Natural killer cell treated with Interleukin-12 subunit alpha and Interleukin-12 subunit beta and Interleukin-15 and Interleukin-18, amount 100 ng/mL, for 72 hours (primary cell): Measurements from ENCODE around the gene NUDT5. TPM values are rescaled to one million over a fixed set of nuclear protein-coding genes. Genes with fewer than 3 reads are reported as not detected.
A peak's percentile ranks its signal among the peaks of the same experiment; 100 is the strongest.
"Not testable (repeated sequence)": the region's sequence is repeated elsewhere in the genome, so short reads cannot be mapped to it uniquely, and the experiment has no call there.

Source experiments
- ATAC-seq, 2 donors: fragments of 150-1000 bp; cut with Tn5 transposase in 1 of 2; sonication (Bioruptor Pico), chemical (Tn5 transposase) in 1 of 2; 2 replicates each; pipeline ENCODE4 v1.10.0; 2021
- DNase-seq: peaks from one replicate; pipeline ENCODE4 v3.0.0; 2022; ENCODE audit warnings: low spot score
- H3K27ac Mint-ChIP-seq, 2 donors: 1 replicate in 1 of 2; 2 replicates in 1 of 2; pipeline ENCODE4 v1.8.0; 2022; ENCODE audit warnings: mixed read lengths in 2 of 2, mild to moderate bottlenecking in 1 of 2, moderate library complexity in 1 of 2
- H3K27me3 Mint-ChIP-seq, 2 donors: 1 replicate in 1 of 2; 2 replicates in 1 of 2; pipeline ENCODE4 v1.8.0; 2022; ENCODE audit warnings: mixed read lengths in 2 of 2
- H3K36me3 Mint-ChIP-seq: one replicate; pipeline ENCODE4 v1.8.0; 2022; ENCODE audit warnings: mixed read lengths
- H3K4me1 Mint-ChIP-seq, 2 donors: 1 replicate in 1 of 2; 2 replicates in 1 of 2; pipeline ENCODE4 v1.8.0; 2022; ENCODE audit warnings: low read depth in 2 of 2, mixed read lengths in 2 of 2, mild to moderate bottlenecking in 1 of 2
- H3K4me3 Mint-ChIP-seq: one replicate; pipeline ENCODE4 v1.8.0; 2022; ENCODE audit warnings: mixed read lengths
- H3K9me3 Mint-ChIP-seq: 2 replicates; pipeline ENCODE4 v1.8.0; 2022; ENCODE audit warnings: mixed read lengths
- total RNA-seq, 2 donors: library from RNA; stranded (reverse); gene quantifications; one replicate each; pipeline ENCODE4 v1.2.3, GENCODE V29; 2022

Gene NUDT5
- total RNA-seq, 2 donors from 2014 or later, result 102 to 111 TPM

DNA sequence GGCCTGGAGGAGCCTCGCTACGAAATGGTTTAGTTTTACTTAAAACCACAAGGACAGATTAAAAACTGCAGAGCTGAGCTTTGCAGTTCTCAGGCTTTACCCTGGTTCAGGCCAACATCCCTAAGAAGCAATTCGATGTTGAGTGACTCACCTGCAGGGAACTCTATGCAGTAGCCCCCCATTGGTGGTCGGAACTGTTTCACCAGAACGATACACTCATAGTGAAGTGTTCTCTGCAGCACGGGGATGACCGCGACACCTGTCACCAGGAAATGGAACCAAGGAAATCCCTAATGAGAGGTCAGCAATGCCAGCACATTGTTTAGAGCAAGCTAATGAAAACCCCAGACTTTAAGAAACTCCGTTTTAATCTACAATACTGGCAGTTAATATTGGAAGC lies 18.0 kb downstream of the NUDT5 start:
- Mint-ChIP-seq H3K4me1 (peaks cover 15 to 18% of the 10 kb centered on the region in 2 donors), H3K9me3 (no peaks in the 10 kb centered on the region), H3K27ac (no peak overlapping the region), H3K4me3 (no peak overlapping the region), H3K36me3 (peaks cover 8% of the 10 kb centered on the region), H3K27me3 (no peaks in the 10 kb centered on the region)
- no peak for ATAC-seq
- DNase-seq, result no peak

GRCh38 chr10:12171512-12171911 lies 24.2 kb downstream of the NUDT5 start:
- H3K4me3 Mint-ChIP-seq, H3K9me3 Mint-ChIP-seq, ATAC-seq, H3K27me3 Mint-ChIP-seq, DNase-seq, H3K27ac Mint-ChIP-seq, H3K4me1 Mint-ChIP-seq: not testable (repeated sequence)
- H3K36me3 Mint-ChIP-seq, result peaks cover 28% of the 10 kb centered on the region

- no peaks in the 10 kb centered on the region for H3K27me3 Mint-ChIP-seq
- ATAC-seq, result no peak
- peaks cover 4 to 5% of the 10 kb centered on the region in 2 donors for H3K4me1 Mint-ChIP-seq
- no peak for DNase-seq
- peak overlapping the region in 1 of 2 donors; percentile 28 for H3K27ac Mint-ChIP-seq
- H3K4me3 Mint-ChIP-seq, result no peak overlapping the region
- peaks cover 47% of the 10 kb centered on the region for H3K36me3 Mint-ChIP-seq
- H3K9me3 Mint-ChIP-seq, result no peaks in the 10 kb centered on the region
These were observed 29.5 kb downstream of the NUDT5 start for GRCh38 chr10:12165999-12166775.

DNA sequence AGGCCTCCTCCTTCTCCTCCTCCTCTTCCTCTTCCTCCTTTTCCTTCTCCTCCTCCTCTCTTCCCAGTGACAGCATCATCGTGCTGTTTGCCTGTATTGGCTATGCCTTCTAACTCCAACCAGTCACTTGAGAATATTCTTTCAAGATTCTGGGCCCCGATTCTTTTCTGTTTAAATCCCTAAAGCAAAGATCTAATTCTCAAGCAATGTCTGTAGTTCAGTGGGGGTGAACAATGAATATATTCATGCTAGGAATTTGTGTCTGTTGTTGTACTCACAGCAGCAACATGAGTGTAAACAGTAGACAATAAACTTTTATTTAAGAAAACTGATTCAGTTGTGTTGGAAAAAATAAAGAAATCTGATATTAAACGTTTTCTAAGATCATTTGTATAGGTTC lies 30.7 kb downstream of the NUDT5 start:
- Mint-ChIP-seq H3K36me3 (peaks cover 41% of the 10 kb centered on the region), H3K27me3 (no peaks in the 10 kb centered on the region), H3K4me1 (peaks cover 5% of the 10 kb centered on the region in 2 donors), H3K27ac (peak overlapping the region; percentile 3 to 58), H3K9me3 (no peaks in the 10 kb centered on the region), H3K4me3 (no peak overlapping the region)
- no peak for ATAC-seq
- no peak for DNase-seq

GRCh38 chr10:12164085-12164484 lies 31.6 kb downstream of the NUDT5 start:
- Mint-ChIP-seq H3K9me3 (no peaks in the 10 kb centered on the region), H3K4me1 (peaks cover 5 to 7% of the 10 kb centered on the region in 2 donors), H3K36me3 (peaks cover 35% of the 10 kb centered on the region), H3K27ac (no peak overlapping the region), H3K27me3 (no peaks in the 10 kb centered on the region), H3K4me3 (no peak overlapping the region)
- ATAC-seq, result no peak
- DNase-seq, result no peak

DNA sequence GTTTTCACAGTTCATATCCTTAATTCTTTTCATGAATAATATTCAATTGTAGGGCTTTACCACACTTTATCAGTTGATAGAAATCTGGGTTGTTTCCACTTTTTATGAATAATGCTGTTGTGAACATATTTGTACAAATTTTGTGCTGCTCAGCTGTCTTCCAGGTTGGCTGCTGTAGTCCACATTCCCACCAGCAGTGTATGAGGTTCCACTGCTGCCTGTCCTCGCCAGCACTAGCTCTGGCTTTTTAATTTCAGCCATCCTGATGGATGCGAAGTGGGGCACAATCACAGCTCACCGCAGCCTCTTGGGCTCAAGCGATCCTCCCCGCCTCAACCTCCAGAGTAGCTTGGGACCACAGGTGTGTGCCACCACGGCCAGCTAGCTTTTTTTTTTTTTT lies 32.8 kb downstream of the NUDT5 start:
- Mint-ChIP-seq H3K4me3 (no peak overlapping the region), H3K9me3 (no peaks in the 10 kb centered on the region), H3K4me1 (peaks cover 5% of the 10 kb centered on the region in 2 donors), H3K36me3 (peaks cover 33% of the 10 kb centered on the region), H3K27ac (no peak overlapping the region), H3K27me3 (no peaks in the 10 kb centered on the region)
- DNase-seq (no peak), ATAC-seq (no peak)

- no peaks in the 10 kb centered on the region for H3K9me3 Mint-ChIP-seq
- H3K4me1 Mint-ChIP-seq, result peaks cover 5% of the 10 kb centered on the region in 2 donors
- no peaks in the 10 kb centered on the region for H3K27me3 Mint-ChIP-seq
- peaks cover 41% of the 10 kb centered on the region for H3K36me3 Mint-ChIP-seq
- no peak overlapping the region for H3K4me3 Mint-ChIP-seq
- ATAC-seq (peak in 1 of 2 donors; percentile 54), DNase-seq (no peak)
- H3K27ac Mint-ChIP-seq, result no peak overlapping the region
These were observed 35.0 kb downstream of the NUDT5 start for GRCh38 chr10:12160664-12161063.

- H3K9me3 Mint-ChIP-seq, result no peaks in the 10 kb centered on the region
- H3K4me3 Mint-ChIP-seq, result no peak overlapping the region
- peaks cover 38% of the 10 kb centered on the region for H3K36me3 Mint-ChIP-seq
- H3K27ac Mint-ChIP-seq, result peak overlapping the region in 1 of 2 donors; percentile 33
- peaks cover 0 to 3% of the 10 kb centered on the region in 2 donors for H3K4me1 Mint-ChIP-seq
- ATAC-seq, result no peak
- no peaks in the 10 kb centered on the region for H3K27me3 Mint-ChIP-seq
- no peak for DNase-seq
These were observed 37.6 kb downstream of the NUDT5 start for GRCh38 chr10:12158111-12158510.

DNA sequence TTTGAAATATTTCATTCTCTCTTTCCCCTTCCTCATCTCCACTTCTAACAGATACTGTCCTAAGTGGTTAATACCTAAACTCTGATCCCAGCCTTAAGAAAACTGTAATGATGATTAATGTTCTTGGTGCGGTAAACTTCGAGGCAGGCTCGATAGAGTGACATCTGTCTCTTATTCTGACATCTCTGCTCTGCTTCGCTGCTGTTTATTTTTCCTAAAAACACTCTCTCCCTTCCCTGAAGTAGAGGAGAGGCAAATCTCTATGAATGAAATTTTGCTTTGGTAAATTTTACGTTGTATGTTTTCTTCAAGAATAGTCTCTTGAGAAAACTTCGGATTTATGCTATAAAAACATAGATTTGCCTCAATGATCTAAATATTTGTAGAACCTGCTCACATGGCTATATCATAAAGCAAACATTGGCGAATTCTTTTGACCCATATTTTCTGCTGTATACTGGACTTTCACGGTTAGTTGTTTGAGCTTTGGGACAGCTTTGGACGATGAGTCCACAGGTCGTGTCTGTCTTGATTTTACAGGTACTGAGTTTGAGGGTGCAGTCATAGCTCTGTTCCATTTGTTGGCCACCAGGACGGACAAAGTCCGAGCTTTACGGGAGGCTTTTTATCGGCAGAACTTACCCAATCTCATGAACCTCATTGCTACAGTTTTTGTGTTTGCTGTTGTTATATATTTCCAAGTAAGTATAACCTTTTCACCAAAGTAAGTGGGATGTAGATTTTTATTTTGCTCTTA lies 39.1 kb downstream of the NUDT5 start:
- Mint-ChIP-seq H3K27me3 (no peaks in the 10 kb centered on the region), H3K4me1 (peaks cover 0 to 3% of the 10 kb centered on the region in 2 donors), H3K27ac (no peak overlapping the region), H3K36me3 (peaks cover 32% of the 10 kb centered on the region), H3K4me3 (no peak overlapping the region), H3K9me3 (no peaks in the 10 kb centered on the region)
- no peak for DNase-seq
- ATAC-seq, result no peak

DNA sequence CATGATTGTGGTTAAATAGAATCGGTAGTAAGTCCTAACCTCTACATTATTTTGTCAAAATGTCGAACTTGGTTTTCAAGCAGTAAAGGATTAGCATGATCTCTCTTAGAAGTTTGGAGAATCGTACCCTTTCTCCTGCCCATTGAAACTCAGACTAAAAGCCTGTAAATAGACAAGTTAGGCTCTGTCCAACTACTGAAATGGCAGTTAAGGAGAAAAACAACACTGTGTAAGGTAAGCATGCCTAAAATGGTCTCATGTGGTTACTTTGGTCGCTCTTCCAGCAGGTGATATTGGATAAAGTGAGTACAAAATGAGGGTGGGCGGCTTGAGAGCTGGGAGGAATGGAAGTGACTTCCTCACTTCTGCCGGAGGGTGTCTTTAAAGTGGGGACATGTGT lies 41.2 kb downstream of the NUDT5 start:
- Mint-ChIP-seq H3K27ac (no peak overlapping the region), H3K4me3 (no peak overlapping the region), H3K36me3 (peaks cover 32% of the 10 kb centered on the region), H3K27me3 (no peaks in the 10 kb centered on the region), H3K4me1 (no peaks in the 10 kb centered on the region), H3K9me3 (no peaks in the 10 kb centered on the region)
- ATAC-seq (no peak), DNase-seq (no peak)

- no peak overlapping the region for H3K4me3 Mint-ChIP-seq
- no peaks in the 10 kb centered on the region for H3K4me1 Mint-ChIP-seq
- H3K36me3 Mint-ChIP-seq, result peaks cover 18% of the 10 kb centered on the region
- ATAC-seq, result no peak
- no peak for DNase-seq
- no peak overlapping the region for H3K27ac Mint-ChIP-seq
- no peaks in the 10 kb centered on the region for H3K27me3 Mint-ChIP-seq
- H3K9me3 Mint-ChIP-seq, result no peaks in the 10 kb centered on the region
These were observed 45.5 kb downstream of the NUDT5 start for GRCh38 chr10:12150163-12150562.

GRCh38 chr10:12144538-12144937 lies 51.2 kb downstream of the NUDT5 start:
- DNase-seq, result no peak
- H3K4me3 Mint-ChIP-seq, result no peak overlapping the region
- H3K27ac Mint-ChIP-seq, result no peak overlapping the region
- H3K36me3 Mint-ChIP-seq, result peaks cover 16% of the 10 kb centered on the region
- no peak for ATAC-seq
- no peaks in the 10 kb centered on the region for H3K4me1 Mint-ChIP-seq
- no peaks in the 10 kb centered on the region for H3K27me3 Mint-ChIP-seq
- no peaks in the 10 kb centered on the region for H3K9me3 Mint-ChIP-seq

DNA sequence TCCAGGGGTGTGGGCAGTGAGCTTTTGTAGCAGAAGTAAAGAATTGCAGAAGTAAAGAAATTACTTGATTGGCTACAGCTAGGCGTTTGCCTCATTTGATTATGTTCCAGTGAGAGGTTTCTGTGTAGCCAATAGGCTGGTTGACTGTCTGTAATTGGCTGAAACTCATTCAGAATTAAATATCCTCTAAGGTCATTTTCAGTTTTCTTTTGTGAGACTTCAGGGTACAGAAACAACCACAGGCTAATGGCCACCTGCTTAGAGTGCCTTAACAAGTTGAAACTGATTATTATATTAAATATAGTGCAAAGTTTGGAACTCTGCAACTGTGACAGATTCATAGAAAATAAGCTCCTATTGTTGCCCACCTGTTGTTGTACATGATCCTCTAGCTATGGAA lies 55.7 kb downstream of the NUDT5 start:
- no peak for ATAC-seq
- H3K36me3 Mint-ChIP-seq, result peaks cover 19% of the 10 kb centered on the region
- H3K9me3 Mint-ChIP-seq, result no peaks in the 10 kb centered on the region
- no peaks in the 10 kb centered on the region for H3K27me3 Mint-ChIP-seq
- H3K4me3 Mint-ChIP-seq, result no peak overlapping the region
- no peak for DNase-seq
- H3K4me1 Mint-ChIP-seq, result no peaks in the 10 kb centered on the region
- H3K27ac Mint-ChIP-seq, result no peak overlapping the region

GRCh38 chr10:12135631-12136030 lies 60.1 kb downstream of the NUDT5 start:
- Mint-ChIP-seq H3K27ac (no peak overlapping the region), H3K27me3 (no peaks in the 10 kb centered on the region), H3K9me3 (no peaks in the 10 kb centered on the region), H3K4me1 (peaks cover 5 to 6% of the 10 kb centered on the region in 2 donors), H3K36me3 (peaks cover 12% of the 10 kb centered on the region), H3K4me3 (no peak overlapping the region)
- ATAC-seq (no peak), DNase-seq (no peak)
